ENCODE results near the gene DENND11.
"Not testable (repeated sequence)": the region's sequence is repeated elsewhere in the genome, so short reads cannot be mapped to it uniquely, and the experiment has no call there.

Gene DENND11

GRCh38 chr7:141706239-141707064 is 4.5 kb upstream of the DENND11 start:
- no peak for DNase-seq

- no peak for DNase-seq
These were observed 2.8 kb upstream of the DENND11 start for GRCh38 chr7:141704741-141705140.

- no peak for DNase-seq
These were observed 2.1 kb upstream of the DENND11 start for GRCh38 chr7:141704112-141704511.

- no peak for DNase-seq
These were observed 926 bp upstream of the DENND11 start for GRCh38 chr7:141702892-141703291.

GRCh38 chr7:141701489-141702046 is 398 bp downstream of the DENND11 start:
- DNase-seq, result peak; percentile 30

GRCh38 chr7:141700848-141701371 is 1.1 kb downstream of the DENND11 start:
- no peak for DNase-seq

GRCh38 chr7:141700296-141700847 is 1.6 kb downstream of the DENND11 start:
- no peak for DNase-seq

- DNase-seq, result no peak
These were observed 2.1 kb downstream of the DENND11 start for GRCh38 chr7:141699860-141700259.

- DNase-seq, result no peak
These were observed 3.5 kb downstream of the DENND11 start for GRCh38 chr7:141698247-141699015.

- DNase-seq, result no peak
These were observed 4.6 kb downstream of the DENND11 start for GRCh38 chr7:141697211-141697871.

GRCh38 chr7:141696348-141696747 is 5.6 kb downstream of the DENND11 start:
- DNase-seq, result no peak

GRCh38 chr7:141695803-141696289 is 6.1 kb downstream of the DENND11 start:
- no peak for DNase-seq

- DNase-seq, result no peak
These were observed 8.9 kb downstream of the DENND11 start for GRCh38 chr7:141693082-141693481.

- DNase-seq, result no peak
These were observed 10.0 kb downstream of the DENND11 start for GRCh38 chr7:141691961-141692360.

GRCh38 chr7:141691540-141691939 is 10.4 kb downstream of the DENND11 start:
- DNase-seq, result no peak

GRCh38 chr7:141689072-141689825 is 12.7 kb downstream of the DENND11 start:
- not testable (repeated sequence) for DNase-seq

GRCh38 chr7:141688043-141688442 is 13.9 kb downstream of the DENND11 start:
- no peak for DNase-seq

GRCh38 chr7:141686670-141687069 is 15.3 kb downstream of the DENND11 start:
- DNase-seq, result no peak

- DNase-seq, result no peak
These were observed 15.9 kb downstream of the DENND11 start for GRCh38 chr7:141686074-141686473.

GRCh38 chr7:141685285-141686023 is 16.5 kb downstream of the DENND11 start:
- DNase-seq, result no peak

- DNase-seq, result no peak
These were observed 23.0 kb downstream of the DENND11 start for GRCh38 chr7:141679014-141679413.
